ENCODE results near the gene ANTXRL.
"Not testable (repeated sequence)": the region's sequence is repeated elsewhere in the genome, so short reads cannot be mapped to it uniquely, and the experiment has no call there.

The ANTXRL gene

GRCh38 chr10:46286991-46287693 lies at the start of gene ANTXRL:
ANTXRL (plus strand) TSS chr10:46286997; CDS start chr10:46287263, 266 bp downstream.
- no peak for DNase-seq

GRCh38 chr10:46237815-46238510 lies 48.8 kb upstream of the ANTXRL start:
- no peak for DNase-seq

GRCh38 chr10:46239247-46239646 lies 47.5 kb upstream of the ANTXRL start:
- DNase-seq = no peak

GRCh38 chr10:46239993-46240683 lies 46.7 kb upstream of the ANTXRL start:
- no peak for DNase-seq

- peak; percentile 14 for DNase-seq
Observed at GRCh38 chr10:46240684-46241565, 45.9 kb upstream of the ANTXRL start.

- no peak for DNase-seq
Observed at GRCh38 chr10:46245381-46245900, 41.4 kb upstream of the ANTXRL start.

- DNase-seq = not testable (repeated sequence)
Observed at GRCh38 chr10:46246400-46247180, 40.2 kb upstream of the ANTXRL start.

- no peak for DNase-seq
Observed at GRCh38 chr10:46247181-46247475, 39.7 kb upstream of the ANTXRL start.

GRCh38 chr10:46247808-46248569 lies 38.8 kb upstream of the ANTXRL start:
- DNase-seq = no peak

GRCh38 chr10:46248651-46249146 lies 38.1 kb upstream of the ANTXRL start:
- no peak for DNase-seq

GRCh38 chr10:46249617-46250344 lies 37.0 kb upstream of the ANTXRL start:
- not testable (repeated sequence) for DNase-seq

GRCh38 chr10:46250481-46250880 lies 36.3 kb upstream of the ANTXRL start:
- DNase-seq = no peak

- DNase-seq = no peak
Observed at GRCh38 chr10:46250898-46251856, 35.6 kb upstream of the ANTXRL start.

- DNase-seq = no peak
Observed at GRCh38 chr10:46251857-46252847, 34.6 kb upstream of the ANTXRL start.

GRCh38 chr10:46253076-46254006 lies 33.5 kb upstream of the ANTXRL start:
- DNase-seq = no peak

GRCh38 chr10:46254007-46254383 lies 32.8 kb upstream of the ANTXRL start:
- no peak for DNase-seq

GRCh38 chr10:46254467-46254866 lies 32.3 kb upstream of the ANTXRL start:
- no peak for DNase-seq

Measured in CD4-positive, alpha-beta T cell treated with Interleukin-17A for 1 hour (primary cell).